GM19035 (cell line): ENCODE measurements around the gene SPAST.
A peak's percentile ranks its signal among the peaks of the same experiment; 100 is the strongest.
"Not testable (repeated sequence)": the region's sequence is repeated elsewhere in the genome, so short reads cannot be mapped to it uniquely, and the experiment has no call there.

Source experiments
- ATAC-seq: cut with Tn5 transposase; IDR thresholded peaks from one replicate; pipeline ENCODE4 v1.9.1; 2021; ENCODE audit not compliant: unreplicated experiment

SPAST gene, protein sequence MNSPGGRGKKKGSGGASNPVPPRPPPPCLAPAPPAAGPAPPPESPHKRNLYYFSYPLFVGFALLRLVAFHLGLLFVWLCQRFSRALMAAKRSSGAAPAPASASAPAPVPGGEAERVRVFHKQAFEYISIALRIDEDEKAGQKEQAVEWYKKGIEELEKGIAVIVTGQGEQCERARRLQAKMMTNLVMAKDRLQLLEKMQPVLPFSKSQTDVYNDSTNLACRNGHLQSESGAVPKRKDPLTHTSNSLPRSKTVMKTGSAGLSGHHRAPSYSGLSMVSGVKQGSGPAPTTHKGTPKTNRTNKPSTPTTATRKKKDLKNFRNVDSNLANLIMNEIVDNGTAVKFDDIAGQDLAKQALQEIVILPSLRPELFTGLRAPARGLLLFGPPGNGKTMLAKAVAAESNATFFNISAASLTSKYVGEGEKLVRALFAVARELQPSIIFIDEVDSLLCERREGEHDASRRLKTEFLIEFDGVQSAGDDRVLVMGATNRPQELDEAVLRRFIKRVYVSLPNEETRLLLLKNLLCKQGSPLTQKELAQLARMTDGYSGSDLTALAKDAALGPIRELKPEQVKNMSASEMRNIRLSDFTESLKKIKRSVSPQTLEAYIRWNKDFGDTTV

DNA sequence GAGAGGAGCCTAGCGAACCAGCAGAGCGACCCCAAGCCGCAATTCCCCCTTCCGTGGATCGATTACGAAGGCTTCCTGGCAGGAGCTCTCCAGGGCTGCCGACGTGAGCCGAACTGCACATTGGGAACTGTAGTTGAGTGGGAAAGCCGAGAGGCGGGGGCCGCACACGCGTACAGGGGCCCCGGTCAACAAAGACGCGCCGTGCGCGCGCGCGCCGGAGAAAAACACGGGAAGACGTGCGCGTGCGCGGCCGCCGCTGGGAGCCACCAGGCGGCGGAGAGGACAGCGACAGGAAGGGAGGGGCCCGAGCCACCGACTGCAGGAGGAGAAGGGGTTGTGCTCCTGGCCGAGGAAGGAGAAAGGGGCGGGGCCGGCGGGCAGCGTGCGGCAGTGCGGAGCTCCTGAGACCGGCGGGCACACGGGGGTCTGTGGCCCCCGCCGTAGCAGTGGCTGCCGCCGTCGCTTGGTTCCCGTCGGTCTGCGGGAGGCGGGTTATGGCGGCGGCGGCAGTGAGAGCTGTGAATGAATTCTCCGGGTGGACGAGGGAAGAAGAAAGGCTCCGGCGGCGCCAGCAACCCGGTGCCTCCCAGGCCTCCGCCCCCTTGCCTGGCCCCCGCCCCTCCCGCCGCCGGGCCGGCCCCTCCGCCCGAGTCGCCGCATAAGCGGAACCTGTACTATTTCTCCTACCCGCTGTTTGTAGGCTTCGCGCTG is at the start of gene SPAST:
TSS of gene SPAST (plus strand) at position 247 of the 711 bp plus-strand sequence. CDS start at position 523, 276 bp downstream.
- ATAC-seq: peak; percentile 98

DNA sequence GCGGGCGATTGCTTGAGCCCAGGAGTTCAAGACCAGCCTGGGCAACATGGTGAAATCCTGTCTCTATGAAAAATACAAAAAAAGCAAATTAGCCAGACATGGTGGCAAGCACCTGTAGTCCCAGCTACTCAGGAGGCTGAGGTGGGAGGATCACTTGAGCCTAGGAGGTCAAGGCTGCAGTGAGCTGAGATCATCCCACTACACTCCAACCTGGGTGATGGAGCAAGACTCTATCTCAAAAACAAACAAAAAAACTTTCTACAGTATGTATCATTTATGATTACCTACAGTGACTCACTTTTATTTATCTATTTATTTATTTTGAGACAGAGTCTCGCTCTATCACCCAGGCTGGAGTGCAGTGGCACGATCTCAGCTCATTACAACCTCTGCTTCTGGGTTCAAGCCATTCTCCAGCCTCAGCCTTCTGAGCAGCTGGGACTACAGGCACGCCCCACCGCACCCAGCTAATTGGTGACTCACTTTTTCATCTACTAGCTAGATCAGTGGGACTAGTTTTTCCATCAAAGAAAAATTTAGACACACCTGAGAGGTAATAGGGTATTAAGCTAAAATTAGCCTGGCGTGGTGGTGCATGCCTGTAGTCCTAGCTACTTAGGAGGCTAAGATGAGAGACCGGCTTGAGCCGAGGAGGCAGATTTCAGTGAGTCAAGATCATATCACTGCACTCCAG is 44.4 kb upstream of the SPAST start:
- not testable (repeated sequence) for ATAC-seq

DNA sequence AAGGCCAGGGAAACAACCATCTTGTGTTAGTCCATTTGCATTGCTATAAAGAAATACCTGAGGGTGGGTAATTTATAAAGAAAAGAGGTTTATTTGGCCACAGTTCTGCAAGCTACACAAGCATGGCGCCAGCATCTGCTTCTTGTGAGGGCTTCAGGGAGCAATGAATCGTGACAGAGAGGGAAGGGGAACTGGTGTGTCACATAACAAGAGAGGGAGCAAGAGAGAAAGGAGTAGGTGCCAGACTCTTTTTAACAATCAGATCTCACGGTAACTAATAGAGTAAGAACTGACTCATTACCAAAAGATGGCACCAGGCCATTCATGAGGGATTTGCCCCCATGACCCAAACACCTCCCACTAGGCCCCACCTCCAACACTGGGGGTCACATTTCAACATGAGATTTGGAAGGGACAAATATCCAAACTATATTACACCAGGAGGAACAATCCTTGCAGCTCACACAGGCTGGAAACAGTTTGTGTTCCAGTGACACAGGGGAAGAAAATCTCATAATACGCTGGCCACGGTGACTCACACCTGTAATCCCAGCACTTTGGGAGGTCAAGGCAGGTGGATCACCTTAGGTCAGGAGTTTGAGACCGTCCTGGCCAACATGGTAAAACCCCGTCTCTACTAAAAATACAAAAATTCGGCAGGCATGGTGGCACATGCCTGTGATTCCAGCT is 29.0 kb upstream of the SPAST start:
- ATAC-seq: not testable (repeated sequence)

DNA sequence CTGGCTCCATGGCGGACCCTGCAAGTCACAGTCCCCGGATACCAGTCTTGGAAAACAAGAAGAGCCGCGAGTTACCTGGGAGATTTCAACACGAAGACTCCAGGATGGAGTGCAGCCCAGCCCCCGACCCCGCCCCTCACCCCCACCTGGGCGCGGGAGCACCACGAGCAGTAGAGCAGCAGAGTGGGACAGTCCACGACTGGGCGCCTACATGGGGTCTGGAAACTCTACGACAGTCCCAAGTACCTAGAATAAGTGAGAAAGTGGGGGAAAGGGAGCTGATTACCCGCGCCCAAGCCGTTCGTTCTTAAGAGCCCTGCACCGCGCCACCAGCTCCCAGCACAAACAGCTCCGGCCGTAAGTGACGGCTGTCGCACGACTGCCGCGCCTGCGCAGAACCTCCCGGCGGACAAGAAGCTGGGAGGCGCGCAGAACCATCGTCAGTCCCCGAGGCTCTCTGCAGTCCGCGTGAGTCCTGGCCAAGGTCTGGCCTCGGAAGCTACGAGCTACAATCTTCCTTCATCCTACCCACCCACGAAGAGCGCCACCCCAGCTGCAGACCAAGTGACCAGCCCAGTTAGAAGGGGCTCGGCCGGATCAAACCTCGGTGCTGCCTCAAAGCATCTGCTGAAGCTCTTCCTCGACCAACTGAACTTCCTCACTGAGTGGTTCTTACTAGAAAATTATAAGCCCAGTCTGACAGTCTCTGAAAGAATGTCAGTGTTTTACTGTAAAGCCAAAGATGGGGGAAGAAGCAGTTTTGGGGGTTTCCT is 23.7 kb upstream of the SPAST start, which contains the start of gene DPY30:
TSS of gene DPY30 (minus strand) at position 359 of the 773 bp plus-strand sequence. CDS start at position 10, 349 bp downstream.
- peak; percentile 90 for ATAC-seq

GRCh38 chr2:32043561-32043960 is 19.8 kb upstream of the SPAST start:
- no peak for ATAC-seq

- ATAC-seq: no peak
Measured at GRCh38 chr2:32051836-32052439, 11.4 kb upstream of the SPAST start.

- ATAC-seq: not testable (repeated sequence)
Measured at GRCh38 chr2:32054583-32054982, 8.8 kb upstream of the SPAST start.

GRCh38 chr2:32058130-32058529 is 5.2 kb upstream of the SPAST start:
- ATAC-seq: no peak

DNA sequence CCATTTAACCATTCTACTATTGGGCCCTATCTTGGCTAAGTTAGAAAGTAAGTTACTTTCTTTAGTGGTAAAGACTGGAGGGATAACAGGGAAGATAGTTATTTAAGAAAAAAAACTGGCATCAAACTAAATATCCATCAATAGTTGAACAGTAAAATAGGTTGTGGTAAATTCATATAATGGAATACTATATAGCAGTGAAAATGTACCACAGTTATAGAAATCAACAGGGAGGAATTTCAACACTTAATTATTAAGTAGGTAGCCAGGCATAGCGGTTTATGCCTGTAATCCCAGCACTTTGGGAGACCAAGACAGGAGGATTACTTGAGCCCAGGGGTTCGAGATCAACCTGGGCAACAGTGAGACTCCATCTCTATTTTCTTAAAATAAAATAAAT is 3.1 kb upstream of the SPAST start:
- ATAC-seq: no peak

- no peak for ATAC-seq
Measured at GRCh38 chr2:32061430-32061829, 1.9 kb upstream of the SPAST start.

- no peak for ATAC-seq
Measured at GRCh38 chr2:32061973-32062861, 1.1 kb upstream of the SPAST start.

DNA sequence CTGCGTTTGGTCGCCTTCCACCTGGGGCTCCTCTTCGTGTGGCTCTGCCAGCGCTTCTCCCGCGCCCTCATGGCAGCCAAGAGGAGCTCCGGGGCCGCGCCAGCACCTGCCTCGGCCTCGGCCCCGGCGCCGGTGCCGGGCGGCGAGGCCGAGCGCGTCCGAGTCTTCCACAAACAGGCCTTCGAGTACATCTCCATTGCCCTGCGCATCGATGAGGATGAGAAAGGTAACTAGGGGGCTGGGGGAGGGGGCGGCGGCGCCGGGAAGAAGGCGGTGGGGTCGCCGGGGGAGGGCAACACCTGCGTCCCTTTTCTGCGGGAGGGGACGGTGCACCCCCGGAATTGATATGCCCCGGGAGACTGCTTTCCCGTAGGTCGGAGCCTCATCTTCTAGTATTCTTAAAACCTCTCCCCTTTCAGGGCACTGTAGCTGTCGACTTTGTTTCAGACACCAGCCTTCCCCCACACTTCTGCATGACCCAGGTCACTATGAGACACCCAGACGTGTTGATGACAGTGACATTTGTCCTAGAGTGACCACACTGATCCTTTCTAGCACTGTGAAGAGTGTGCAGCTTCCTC is 755 bp downstream of the SPAST start:
- peak; percentile 13 for ATAC-seq

GRCh38 chr2:32064713-32065112 is 1.4 kb downstream of the SPAST start:
- no peak for ATAC-seq

DNA sequence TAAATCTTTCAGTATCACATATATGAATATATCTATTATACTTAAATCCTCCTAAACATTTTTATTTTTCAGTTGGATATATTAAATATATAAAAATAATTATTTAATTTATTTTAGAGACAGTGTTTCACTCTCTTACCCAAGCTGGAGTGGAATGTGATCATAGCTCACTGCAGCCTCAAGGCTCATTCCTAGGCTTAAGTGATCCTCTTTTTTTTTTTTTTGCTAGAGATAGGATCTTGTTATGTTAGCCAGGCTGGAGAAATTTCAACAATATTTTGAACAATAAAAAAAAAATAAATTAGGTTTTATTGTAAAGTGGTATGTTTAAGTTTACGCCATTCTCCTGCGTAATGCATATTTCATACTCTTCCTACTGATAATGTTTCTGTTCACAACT is 4.2 kb downstream of the SPAST start:
- ATAC-seq: no peak

DNA sequence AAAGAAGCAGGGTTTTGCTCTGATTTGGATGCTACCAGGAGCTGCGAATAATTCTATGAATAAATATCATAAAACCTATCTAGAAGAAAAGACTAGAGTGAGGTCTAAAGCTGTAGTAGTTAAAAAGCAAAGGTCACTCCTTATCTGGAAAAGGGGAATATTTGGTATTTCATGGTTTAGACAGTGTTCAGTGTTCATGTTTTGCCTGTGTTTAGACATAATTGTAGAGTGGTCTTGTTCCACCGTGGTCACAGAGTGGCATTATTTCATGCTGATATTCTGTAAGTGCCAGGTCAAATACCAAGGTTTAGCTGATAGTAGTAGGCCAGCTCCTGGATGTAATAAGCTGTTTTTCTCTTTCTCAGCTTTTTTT is 10.8 kb downstream of the SPAST start:
- ATAC-seq: no peak

GRCh38 chr2:32095671-32096070 is 32.3 kb downstream of the SPAST start:
- ATAC-seq: no peak

- no peak for ATAC-seq
Measured at GRCh38 chr2:32108111-32108510, 44.8 kb downstream of the SPAST start.

DNA sequence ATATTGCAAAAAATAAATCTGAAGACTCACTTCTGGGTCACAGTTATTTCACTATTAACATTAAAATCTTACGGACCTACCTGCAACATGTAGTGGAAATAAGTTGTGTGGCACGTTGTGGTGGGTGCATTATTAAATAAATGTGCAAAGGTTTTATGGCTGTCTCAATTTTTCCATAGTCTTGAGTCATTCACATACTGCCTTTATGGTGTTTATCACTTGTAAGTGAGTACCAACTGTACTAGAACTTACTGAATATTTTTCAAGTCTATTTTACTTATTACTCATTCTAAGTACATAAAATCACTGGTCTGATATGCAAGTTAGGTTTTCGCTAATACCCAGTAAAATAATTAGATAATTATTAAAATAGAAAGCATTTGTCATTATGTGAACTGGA is 54.7 kb downstream of the SPAST start:
- ATAC-seq: no peak
